Muscle layer of colon (tissue), 2 donors: ENCODE data around the gene B4GALT1.

Source experiments
- H3K27ac ChIP-seq: one replicate; pipeline ENCODE4 v1.7.0; 2013; ENCODE audit warnings: low read depth, mild to moderate bottlenecking, low read length, moderate library complexity
- H3K27me3 ChIP-seq, 2 donors: one replicate each; pipeline ENCODE4 v1.7.0; 2013; ENCODE audit warnings: low read length in 2 of 2, mild to moderate bottlenecking in 2 of 2; ENCODE audit not compliant: insufficient read depth in 2 of 2, control insufficient read depth in 1 of 2
- H3K36me3 ChIP-seq: one replicate; pipeline ENCODE4 v1.7.0; 2013; ENCODE audit warnings: mild to moderate bottlenecking, low read length; ENCODE audit not compliant: insufficient read depth
- H3K4me1 ChIP-seq: one replicate; pipeline ENCODE4 v1.7.0; 2013; ENCODE audit warnings: mild to moderate bottlenecking, low read length; ENCODE audit not compliant: insufficient read depth
- H3K4me3 ChIP-seq, 2 donors: one replicate each; pipeline ENCODE4 v1.7.0; 2013; ENCODE audit warnings: low read length in 2 of 2, low read depth in 1 of 2, mild to moderate bottlenecking in 1 of 2, moderate library complexity in 1 of 2
- H3K9ac ChIP-seq: one replicate; pipeline ENCODE4 v1.7.0; 2013; ENCODE audit warnings: low read length
- H3K9me3 ChIP-seq: one replicate; pipeline ENCODE4 v1.7.0; 2013; ENCODE audit warnings: mild to moderate bottlenecking, low read length
- donor health status: abdominal sarcoma.
- donor health status: Adenocarcinoma of cecum.

The B4GALT1 gene

GRCh38 chr9:33110686-33111085 lies 56.5 kb downstream of the B4GALT1 start:
- Histone ChIP-seq H3K27me3 (no peaks in the 10 kb centered on the region), H3K4me3 (no peak overlapping the region), H3K9me3 (no peaks in the 10 kb centered on the region), H3K9ac (no peak overlapping the region), H3K4me1 (no peaks in the 10 kb centered on the region), H3K27ac (no peak overlapping the region), H3K36me3 (peaks cover 35% of the 10 kb centered on the region)

- Histone ChIP-seq H3K9ac (no peak overlapping the region), H3K36me3 (peaks cover 30% of the 10 kb centered on the region), H3K27ac (no peak overlapping the region), H3K9me3 (no peaks in the 10 kb centered on the region), H3K4me3 (no peak overlapping the region), H3K27me3 (no peaks in the 10 kb centered on the region), H3K4me1 (no peaks in the 10 kb centered on the region)
Measured at GRCh38 chr9:33109850-33110595, 57.1 kb downstream of the B4GALT1 start.

GRCh38 chr9:33109097-33109496 lies 58.0 kb downstream of the B4GALT1 start:
- peaks cover 27% of the 10 kb centered on the region for H3K36me3 ChIP-seq
- H3K27me3 ChIP-seq = no peaks in the 10 kb centered on the region
- no peaks in the 10 kb centered on the region for H3K4me1 ChIP-seq
- H3K9ac ChIP-seq = no peak overlapping the region
- H3K9me3 ChIP-seq = no peaks in the 10 kb centered on the region
- H3K27ac ChIP-seq = no peak overlapping the region
- H3K4me3 ChIP-seq = no peak overlapping the region

GRCh38 chr9:33108472-33108871 lies 58.7 kb downstream of the B4GALT1 start:
- Histone ChIP-seq H3K9me3 (no peaks in the 10 kb centered on the region), H3K27ac (no peak overlapping the region), H3K9ac (no peak overlapping the region), H3K36me3 (peaks cover 20% of the 10 kb centered on the region), H3K27me3 (no peaks in the 10 kb centered on the region), H3K4me1 (no peaks in the 10 kb centered on the region), H3K4me3 (no peak overlapping the region)

GRCh38 chr9:33107762-33108161 lies 59.4 kb downstream of the B4GALT1 start:
- Histone ChIP-seq H3K9me3 (no peaks in the 10 kb centered on the region), H3K27me3 (no peaks in the 10 kb centered on the region), H3K27ac (no peak overlapping the region), H3K36me3 (peaks cover 13% of the 10 kb centered on the region), H3K4me1 (no peaks in the 10 kb centered on the region), H3K4me3 (no peak overlapping the region), H3K9ac (no peak overlapping the region)

- H3K27ac ChIP-seq = no peak overlapping the region
- H3K4me1 ChIP-seq = no peaks in the 10 kb centered on the region
- no peaks in the 10 kb centered on the region for H3K27me3 ChIP-seq
- H3K36me3 ChIP-seq = peaks cover 9% of the 10 kb centered on the region
- no peak overlapping the region for H3K9ac ChIP-seq
- no peak overlapping the region for H3K4me3 ChIP-seq
- H3K9me3 ChIP-seq = no peaks in the 10 kb centered on the region
Measured at GRCh38 chr9:33106827-33107621, 60.1 kb downstream of the B4GALT1 start.

GRCh38 chr9:33106372-33106771 lies 60.8 kb downstream of the B4GALT1 start:
- H3K9me3 ChIP-seq = no peaks in the 10 kb centered on the region
- no peaks in the 10 kb centered on the region for H3K27me3 ChIP-seq
- H3K27ac ChIP-seq = no peak overlapping the region
- H3K4me3 ChIP-seq = no peak overlapping the region
- no peaks in the 10 kb centered on the region for H3K4me1 ChIP-seq
- H3K9ac ChIP-seq = no peak overlapping the region
- H3K36me3 ChIP-seq = peaks cover 9% of the 10 kb centered on the region

- Histone ChIP-seq H3K4me3 (no peak overlapping the region), H3K27ac (no peak overlapping the region), H3K36me3 (peaks cover 9% of the 10 kb centered on the region), H3K9me3 (no peaks in the 10 kb centered on the region), H3K27me3 (no peaks in the 10 kb centered on the region), H3K4me1 (no peaks in the 10 kb centered on the region), H3K9ac (no peak overlapping the region)
Measured at GRCh38 chr9:33105959-33106358, 61.2 kb downstream of the B4GALT1 start.

- Histone ChIP-seq H3K27me3 (no peaks in the 10 kb centered on the region), H3K9me3 (no peaks in the 10 kb centered on the region), H3K9ac (no peak overlapping the region), H3K4me3 (no peak overlapping the region), H3K27ac (no peak overlapping the region), H3K36me3 (peaks cover 6% of the 10 kb centered on the region), H3K4me1 (no peaks in the 10 kb centered on the region)
Measured at GRCh38 chr9:33105504-33105903, 61.6 kb downstream of the B4GALT1 start.

- H3K4me1 ChIP-seq = no peaks in the 10 kb centered on the region
- H3K27ac ChIP-seq = no peak overlapping the region
- no peaks in the 10 kb centered on the region for H3K36me3 ChIP-seq
- no peaks in the 10 kb centered on the region for H3K27me3 ChIP-seq
- H3K9ac ChIP-seq = no peak overlapping the region
- H3K4me3 ChIP-seq = no peak overlapping the region
- H3K9me3 ChIP-seq = no peaks in the 10 kb centered on the region
Measured at GRCh38 chr9:33104401-33104800, 62.7 kb downstream of the B4GALT1 start.

GRCh38 chr9:33103501-33104281 lies 63.4 kb downstream of the B4GALT1 start:
- no peaks in the 10 kb centered on the region for H3K36me3 ChIP-seq
- H3K4me1 ChIP-seq = no peaks in the 10 kb centered on the region
- no peak overlapping the region for H3K27ac ChIP-seq
- no peaks in the 10 kb centered on the region for H3K9me3 ChIP-seq
- H3K4me3 ChIP-seq = no peak overlapping the region
- no peaks in the 10 kb centered on the region for H3K27me3 ChIP-seq
- H3K9ac ChIP-seq = no peak overlapping the region
